Trophoblast cell (in vitro differentiated cells and primary cell): ENCODE results near the gene PRKCE. TPM values are rescaled to one million over a fixed set of nuclear protein-coding genes. Genes with fewer than 3 reads are reported as not detected.

ENCODE experiments used
- DNase-seq, 2 donors: peaks; one replicate each; pipeline ENCODE4 v3.0.0-alpha.2; 2016
- H2AFZ ChIP-seq: 2 replicates; pipeline ENCODE4 v1.6.1; 2013; ENCODE audit warnings: low read length, moderate library complexity, mild to moderate bottlenecking; ENCODE audit not compliant: insufficient read depth, poor library complexity
- H2AK5ac ChIP-seq: 2 replicates; pipeline ENCODE4 v1.6.1; 2013; ENCODE audit warnings: mild to moderate bottlenecking, low read length
- H2BK120ac ChIP-seq: 2 replicates; pipeline ENCODE4 v1.6.1; 2013; ENCODE audit warnings: low read length, mild to moderate bottlenecking, moderate library complexity; ENCODE audit not compliant: insufficient read depth, poor library complexity
- H2BK12ac ChIP-seq: 2 replicates; pipeline ENCODE4 v1.6.1; 2013; ENCODE audit warnings: mild to moderate bottlenecking, low read length, moderate library complexity
- H2BK5ac ChIP-seq: 2 replicates; pipeline ENCODE4 v1.6.1; 2013; ENCODE audit warnings: low read length, low read depth, moderate library complexity, mild to moderate bottlenecking; ENCODE audit not compliant: poor library complexity
- H3K14ac ChIP-seq: 2 replicates; pipeline ENCODE4 v1.6.1; 2013; ENCODE audit warnings: mild to moderate bottlenecking, low read length
- H3K18ac ChIP-seq: 2 replicates; pipeline ENCODE4 v1.6.1; 2013; ENCODE audit warnings: mild to moderate bottlenecking, low read length
- H3K23ac ChIP-seq: 2 replicates; pipeline ENCODE4 v1.6.1; 2013; ENCODE audit warnings: low read length
- H3K27ac ChIP-seq: 2 replicates; pipeline ENCODE4 v1.5.1; 2013; ENCODE audit warnings: low read depth, mild to moderate bottlenecking, inconsistent platforms, low read length, moderate library complexity
- H3K27me3 ChIP-seq: 2 replicates; pipeline ENCODE4 v1.6.1; 2013; ENCODE audit warnings: inconsistent platforms, mild to moderate bottlenecking, low read length, moderate library complexity; ENCODE audit not compliant: insufficient read depth
- H3K36me3 ChIP-seq, 2 experiments: 1 replicate in 1 of 2; 2 replicates in 1 of 2; pipeline ENCODE4 v1.6.1; 2013; ENCODE audit warnings: low read length in 2 of 2, mild to moderate bottlenecking in 2 of 2, moderate library complexity in 1 of 2; ENCODE audit not compliant: insufficient read depth in 2 of 2, control insufficient read depth in 1 of 2
- H3K4ac ChIP-seq: 2 replicates; pipeline ENCODE4 v1.6.1; 2013; ENCODE audit warnings: low read depth, mild to moderate bottlenecking, low read length, moderate library complexity
- H3K4me1 ChIP-seq, 2 experiments: 1 replicate in 1 of 2; 2 replicates in 1 of 2; pipeline ENCODE4 v1.6.1; 2013; ENCODE audit warnings: low read length in 2 of 2, mild to moderate bottlenecking in 2 of 2, moderate library complexity in 1 of 2; ENCODE audit not compliant: insufficient read depth in 2 of 2, control insufficient read depth in 1 of 2
- H3K4me2 ChIP-seq: 2 replicates; pipeline ENCODE4 v1.6.1; 2013; ENCODE audit warnings: inconsistent platforms, mild to moderate bottlenecking, low read length, moderate library complexity
- H3K4me3 ChIP-seq: 2 replicates; pipeline ENCODE4 v1.5.1; 2013; ENCODE audit warnings: mild to moderate bottlenecking, low read depth, low read length, inconsistent platforms
- H3K79me1 ChIP-seq: one replicate; pipeline ENCODE4 v1.6.1; 2013; ENCODE audit warnings: low read length
- H3K79me2 ChIP-seq: 2 replicates; pipeline ENCODE4 v1.6.1; 2013; ENCODE audit warnings: low read length, mild to moderate bottlenecking; ENCODE audit not compliant: control insufficient read depth, insufficient read depth, poor library complexity
- H3K9ac ChIP-seq: 2 replicates; pipeline ENCODE4 v1.6.1; 2013; ENCODE audit warnings: mild to moderate bottlenecking, low read length
- H3K9me3 ChIP-seq: 2 replicates; pipeline ENCODE4 v1.6.1; 2013; ENCODE audit warnings: low read depth, mild to moderate bottlenecking, control low read depth, inconsistent platforms, low read length; ENCODE audit not compliant: insufficient read depth
- H4K12ac ChIP-seq: 2 replicates; pipeline ENCODE4 v1.6.1; 2013; ENCODE audit warnings: low read depth, mild to moderate bottlenecking, low read length, moderate library complexity
- H4K8ac ChIP-seq: 2 replicates; pipeline ENCODE4 v1.6.1; 2013; ENCODE audit warnings: low read depth, mild to moderate bottlenecking, low read length, moderate library complexity
- H4K91ac ChIP-seq: one replicate; pipeline ENCODE4 v1.6.1; 2013; ENCODE audit warnings: low read depth, mild to moderate bottlenecking, low read length, moderate library complexity
- WGBS: extraction: QIAGEN DNeasy Blood & Tissue Kit; methylation state at CpG from one replicate; pipeline ENCODE4 v1.1.7; 2013; ENCODE audit warnings: missing lambda C conversion rate; ENCODE audit not compliant: insufficient read length, insufficient coverage; ENCODE audit errors: extremely low coverage; 5-methylcytosine and 5-hydroxymethylcytosine counted together
- polyA plus RNA-seq: library from polyadenylated mRNA; stranded (reverse); fragments of 200-250 nt; gene quantifications from 2 replicates; pipeline ENCODE4 v1.2.3, GENCODE V29; 2013

The PRKCE gene
- 5.3 and 6.0 TPM in 2 replicates for polyA plus RNA-seq

DNA sequence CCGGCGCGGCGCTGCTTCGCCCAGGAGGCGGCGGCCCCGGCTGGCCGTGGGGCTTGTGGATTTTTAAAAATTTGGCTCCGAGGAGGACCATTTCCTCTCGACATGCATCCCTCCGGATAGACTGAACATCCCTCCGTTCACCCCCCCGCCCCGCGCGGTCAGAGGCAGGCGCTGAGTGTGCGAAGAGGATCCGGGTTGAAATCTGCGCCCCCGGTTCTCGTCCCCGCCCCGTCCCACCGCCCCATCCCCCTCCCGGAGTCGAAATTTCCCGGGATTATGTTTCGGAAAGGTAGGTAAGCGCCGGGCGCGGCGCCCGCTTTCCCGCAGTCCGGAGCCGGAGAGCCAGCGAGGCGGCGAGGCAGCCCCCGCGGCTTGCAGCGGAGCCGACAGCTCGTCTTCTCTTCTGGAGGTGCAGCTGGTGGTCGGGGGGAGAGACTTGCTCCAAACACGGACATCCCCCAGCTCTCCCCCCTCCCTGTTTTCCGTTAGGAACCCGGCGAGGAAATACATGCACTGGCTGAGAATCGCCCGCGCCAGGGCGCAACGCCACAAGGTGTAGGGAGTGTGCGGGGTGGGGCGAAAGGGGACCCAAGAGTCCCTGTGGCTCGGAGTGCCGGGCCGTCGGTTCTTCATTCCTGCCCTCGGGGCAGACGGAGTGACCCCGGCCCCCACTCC, at the start of gene PRKCE:
Gene PRKCE, plus strand, starts transcription at position 261 of the 675 bp plus-strand sequence.
- Histone ChIP-seq H3K14ac (peak within 1 kb of the TSS; percentile 87), H3K18ac (peak within 1 kb of the TSS; percentile 92), H3K79me2 (no peaks in the 10 kb centered on the region), H2BK12ac (peak within 1 kb of the TSS; percentile 44), H2AK5ac (no peak within 1 kb of the TSS), H3K27me3 (peaks cover 9% of the 10 kb centered on the region), H2BK5ac (peak within 1 kb of the TSS; percentile 81), H4K8ac (peak within 1 kb of the TSS; percentile 70), H4K12ac (no peak within 1 kb of the TSS), H3K4ac (peak within 1 kb of the TSS; percentile 42), H3K27ac (peak within 1 kb of the TSS; percentile 90), H3K9me3 (no peaks in the 10 kb centered on the region), H3K4me3 (peak within 1 kb of the TSS; percentile 81), H2BK120ac (peak within 1 kb of the TSS; percentile 85), H3K4me1 (peaks cover 7 to 19% of the 10 kb centered on the region in 2 experiments), H3K9ac (peak within 1 kb of the TSS; percentile 67), H3K36me3 (no peaks in the 10 kb centered on the region), H2AFZ (peak within 1 kb of the TSS; percentile 94), H4K91ac (peak within 1 kb of the TSS; percentile 93), H3K4me2 (peak within 1 kb of the TSS; percentile 99), H3K79me1 (peaks cover 12% of the 10 kb centered on the region), H3K23ac (no peak within 1 kb of the TSS)
- no CpG with 5 or more reads among the region's 66 CpGs for whole genome bisulfite sequencing
- peak in 1 of 2 donors; percentile 28 for DNase-seq

DNA sequence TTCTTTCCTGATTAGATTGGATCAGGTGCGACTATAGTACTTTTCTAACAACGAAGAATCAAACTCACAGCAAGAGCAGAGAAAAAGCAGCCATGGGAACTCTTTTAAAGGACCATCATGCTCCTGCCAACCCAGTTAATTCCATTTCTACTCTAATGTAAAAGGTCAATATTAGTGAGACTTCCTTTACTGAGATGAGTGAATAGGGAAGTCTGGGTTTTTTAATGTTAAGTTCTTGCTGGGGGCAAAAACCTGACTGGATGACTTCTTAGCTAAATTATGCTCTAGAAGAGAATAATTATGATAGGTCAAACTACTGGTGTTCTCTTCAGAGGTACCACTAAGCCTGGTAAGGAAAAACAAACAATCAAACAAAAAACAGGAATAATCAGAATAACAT, 48.9 kb upstream of the PRKCE start:
- Histone ChIP-seq H2BK120ac (no peak overlapping the region), H3K4me2 (no peak overlapping the region), H3K18ac (no peak overlapping the region), H4K8ac (no peak overlapping the region), H3K27me3 (no peaks in the 10 kb centered on the region), H3K4me1 (no peaks in the 10 kb centered on the region), H3K79me1 (no peaks in the 10 kb centered on the region), H2BK5ac (no peak overlapping the region), H3K9ac (no peak overlapping the region), H2AFZ (no peak overlapping the region), H2AK5ac (no peak overlapping the region), H2BK12ac (no peak overlapping the region), H3K27ac (no peak overlapping the region), H3K9me3 (no peaks in the 10 kb centered on the region), H3K4me3 (no peak overlapping the region), H4K12ac (no peak overlapping the region), H4K91ac (no peak overlapping the region), H3K23ac (no peak overlapping the region), H3K4ac (no peak overlapping the region), H3K36me3 (peaks cover 5 to 17% of the 10 kb centered on the region in 2 experiments), H3K14ac (no peak overlapping the region), H3K79me2 (no peaks in the 10 kb centered on the region)
- DNase-seq, result no peak
- no CpG with 5 or more reads among the region's 2 CpGs for WGBS

DNA sequence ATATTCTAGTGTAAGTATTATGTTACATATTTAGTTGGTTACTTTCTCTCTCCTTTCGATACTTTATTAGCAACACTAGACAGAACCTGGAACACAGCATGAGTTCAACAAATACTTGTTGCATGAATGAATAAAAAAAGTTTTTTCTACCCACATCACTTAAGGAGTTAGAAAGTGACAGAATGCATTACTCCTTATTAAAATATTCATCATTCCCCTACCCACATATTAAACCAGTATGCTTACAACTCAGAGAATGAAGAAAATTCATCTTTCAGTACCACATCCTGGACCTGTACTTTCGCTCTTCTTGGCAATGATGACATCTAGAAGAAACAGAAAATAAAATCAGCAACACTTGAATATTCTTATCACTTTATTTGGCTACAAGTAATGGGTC, 46.4 kb upstream of the PRKCE start:
- H3K36me3 ChIP-seq, result peaks cover 5 to 11% of the 10 kb centered on the region in 2 experiments
- H3K4ac ChIP-seq, result no peak overlapping the region
- no peak overlapping the region for H2BK5ac ChIP-seq
- H2BK12ac ChIP-seq, result no peak overlapping the region
- WGBS, result no CpG with 5 or more reads among the region's 2 CpGs
- DNase-seq, result peak; percentile 3 to 82
- H3K4me2 ChIP-seq, result no peak overlapping the region
- no peak overlapping the region for H2AFZ ChIP-seq
- no peak overlapping the region for H2AK5ac ChIP-seq
- H3K9ac ChIP-seq, result no peak overlapping the region
- H4K12ac ChIP-seq, result no peak overlapping the region
- H3K79me1 ChIP-seq, result no peaks in the 10 kb centered on the region
- no peak overlapping the region for H2BK120ac ChIP-seq
- no peak overlapping the region for H3K4me3 ChIP-seq
- H3K4me1 ChIP-seq, result no peaks in the 10 kb centered on the region
- no peak overlapping the region for H4K91ac ChIP-seq
- H3K79me2 ChIP-seq, result no peaks in the 10 kb centered on the region
- no peak overlapping the region for H4K8ac ChIP-seq
- no peak overlapping the region for H3K27ac ChIP-seq
- H3K23ac ChIP-seq, result no peak overlapping the region
- no peak overlapping the region for H3K14ac ChIP-seq
- H3K9me3 ChIP-seq, result no peaks in the 10 kb centered on the region
- H3K18ac ChIP-seq, result no peak overlapping the region
- H3K27me3 ChIP-seq, result no peaks in the 10 kb centered on the region

DNA sequence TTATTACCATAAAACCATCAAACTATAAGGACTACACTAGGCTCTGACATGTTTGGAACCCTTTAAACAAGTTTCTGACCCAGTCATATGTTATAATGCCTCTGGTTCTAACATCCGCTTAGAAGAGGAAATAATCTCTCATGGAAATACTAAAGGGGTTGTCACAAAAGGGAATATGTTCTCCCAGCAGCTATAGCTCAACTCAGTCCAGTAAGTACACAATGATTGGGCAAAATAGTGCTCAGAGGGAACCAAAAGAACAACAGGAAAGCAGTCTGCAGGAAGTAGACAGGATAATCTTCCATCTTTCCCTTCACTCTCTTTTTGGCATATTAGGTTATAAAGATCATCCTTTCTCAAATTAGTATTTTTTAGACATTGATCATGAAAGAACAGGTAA, 44.7 kb upstream of the PRKCE start:
- H3K27ac ChIP-seq, result no peak overlapping the region
- no peak overlapping the region for H2AFZ ChIP-seq
- H2BK12ac ChIP-seq, result no peak overlapping the region
- H2BK120ac ChIP-seq, result no peak overlapping the region
- no peaks in the 10 kb centered on the region for H3K9me3 ChIP-seq
- H3K4me3 ChIP-seq, result no peak overlapping the region
- peaks cover 3 to 4% of the 10 kb centered on the region in 2 experiments for H3K36me3 ChIP-seq
- H3K4ac ChIP-seq, result no peak overlapping the region
- H4K91ac ChIP-seq, result no peak overlapping the region
- no peak for DNase-seq
- no peak overlapping the region for H2AK5ac ChIP-seq
- H4K8ac ChIP-seq, result no peak overlapping the region
- no peak overlapping the region for H4K12ac ChIP-seq
- no peak overlapping the region for H3K14ac ChIP-seq
- H3K23ac ChIP-seq, result no peak overlapping the region
- H3K4me2 ChIP-seq, result no peak overlapping the region
- H3K79me2 ChIP-seq, result no peaks in the 10 kb centered on the region
- H2BK5ac ChIP-seq, result no peak overlapping the region
- H3K4me1 ChIP-seq, result no peaks in the 10 kb centered on the region
- no CpG with 5 or more reads among the region's 1 CpG for WGBS
- peaks cover 7% of the 10 kb centered on the region for H3K79me1 ChIP-seq
- no peak overlapping the region for H3K18ac ChIP-seq
- no peaks in the 10 kb centered on the region for H3K27me3 ChIP-seq
- no peak overlapping the region for H3K9ac ChIP-seq
